ENCODE results near the gene CCDC17.

The CCDC17 gene

GRCh38 chr1:45623972-45624371 is at the start of gene CCDC17:
Gene CCDC17, minus strand, starts transcription at chr1:45624054. Its CDS starts 145 bp downstream, at chr1:45623909.
- DNase-seq = no peak

GRCh38 chr1:45669859-45670655 is 46.2 kb upstream of the CCDC17 start:
- no peak for DNase-seq

GRCh38 chr1:45669379-45669778 is 45.5 kb upstream of the CCDC17 start:
- DNase-seq = no peak

GRCh38 chr1:45668526-45668925 is 44.7 kb upstream of the CCDC17 start:
- DNase-seq = no peak

- DNase-seq = no peak
Observed at GRCh38 chr1:45667321-45668111, 43.7 kb upstream of the CCDC17 start.

GRCh38 chr1:45666836-45667235 is 43.0 kb upstream of the CCDC17 start:
- no peak for DNase-seq

- DNase-seq = no peak
Observed at GRCh38 chr1:45660336-45660735, 36.5 kb upstream of the CCDC17 start.

- no peak for DNase-seq
Observed at GRCh38 chr1:45659222-45659621, 35.4 kb upstream of the CCDC17 start.

- DNase-seq = no peak
Observed at GRCh38 chr1:45658171-45658570, 34.3 kb upstream of the CCDC17 start.

- no peak for DNase-seq
Observed at GRCh38 chr1:45656573-45657226, 32.8 kb upstream of the CCDC17 start.

GRCh38 chr1:45654540-45655280 is 30.9 kb upstream of the CCDC17 start:
- no peak for DNase-seq

GRCh38 chr1:45647248-45648021 is 23.6 kb upstream of the CCDC17 start:
- DNase-seq = no peak

GRCh38 chr1:45644661-45645060 is 20.8 kb upstream of the CCDC17 start:
- no peak for DNase-seq

GRCh38 chr1:45643978-45644377 is 20.1 kb upstream of the CCDC17 start:
- DNase-seq = no peak

- no peak for DNase-seq
Observed at GRCh38 chr1:45643321-45643720, 19.5 kb upstream of the CCDC17 start.

- DNase-seq = no peak
Observed at GRCh38 chr1:45640293-45640692, 16.4 kb upstream of the CCDC17 start.

GRCh38 chr1:45635211-45635610 is 11.4 kb upstream of the CCDC17 start:
- DNase-seq = no peak

- DNase-seq = no peak
Observed at GRCh38 chr1:45630429-45630828, 6.6 kb upstream of the CCDC17 start.

GRCh38 chr1:45629035-45629434 is 5.2 kb upstream of the CCDC17 start:
- DNase-seq = no peak

GRCh38 chr1:45622524-45623394 is 1.1 kb downstream of the CCDC17 start:
- DNase-seq = no peak

GRCh38 chr1:45621895-45622523 is 1.8 kb downstream of the CCDC17 start:
- no peak for DNase-seq

All from CD4-positive, alpha-beta T cell treated with Interleukin-4 for 4 hours (primary cell).